Hepatocyte (in vitro differentiated cells): Measurements from ENCODE around the gene NR5A1.

ENCODE experiments used
- CTCF ChIP-seq: fragments of 200-600 bp; sonication (generic); IDR thresholded peaks from 2 replicates; pipeline ENCODE4 v1.5.1; 2016; ENCODE audit warnings: antibody characterized with exemption, mild to moderate bottlenecking; ENCODE audit not compliant: poor library complexity
- EZH2 ChIP-seq: fragments of 200-600 bp; sonication (generic); IDR thresholded peaks from 2 replicates; pipeline ENCODE4 v1.6.1; 2016; ENCODE audit warnings: antibody characterized with exemption, mild to moderate bottlenecking, borderline replicate concordance
- EZH2phosphoT487 ChIP-seq: fragments of 200-600 bp; sonication (generic); IDR thresholded peaks from one replicate; pipeline ENCODE4 v1.6.1; 2018; ENCODE audit warnings: antibody characterized with exemption, mild to moderate bottlenecking, low read depth, moderate library complexity; ENCODE audit not compliant: unreplicated experiment, severe bottlenecking

- peak; percentile 90 for TF ChIP-seq CTCF
- TF ChIP-seq EZH2, result no peak
- no peak for TF ChIP-seq EZH2phosphoT487
Observed at GRCh38 chr9:124551472-124552272, 44.5 kb upstream of the NR5A1 start.
